ENCODE results near the gene HS6ST1. TPM values are rescaled to one million over a fixed set of nuclear protein-coding genes. Genes with fewer than 3 reads are reported as not detected.
"Not testable (repeated sequence)": the region's sequence is repeated elsewhere in the genome, so short reads cannot be mapped to it uniquely, and the experiment has no call there.

Gene HS6ST1
- total RNA-seq, 1 donor from 2014 or later: 17.6 TPM

- intact Hi-C loops (cut with micrococcal nuclease); H3K27ac Mint-ChIP-seq; H3K9me3 Mint-ChIP-seq; H3K4me1 Mint-ChIP-seq (ENCODE audit: low read depth); DNase-seq (ENCODE audit: low spot score); H3K36me3 Mint-ChIP-seq (ENCODE audit: low read depth); H3K4me3 Mint-ChIP-seq (ENCODE audit: low read depth); H3K27me3 Mint-ChIP-seq (ENCODE audit: low read depth): not testable (repeated sequence)
These were observed 53.1 kb downstream of the HS6ST1 start for GRCh38 chr2:128265608-128265993.

GRCh38 chr2:128264881-128265607, 53.6 kb downstream of the HS6ST1 start:
- Mint-ChIP-seq H3K9me3 (no peaks in the 10 kb centered on the region), H3K36me3 (ENCODE audit: low read depth) (no peaks in the 10 kb centered on the region), H3K4me1 (ENCODE audit: low read depth) (no peaks in the 10 kb centered on the region), H3K27me3 (ENCODE audit: low read depth) (no peaks in the 10 kb centered on the region), H3K4me3 (ENCODE audit: low read depth) (no peak overlapping the region), H3K27ac (no peak overlapping the region)
- no peak for DNase-seq (ENCODE audit: low spot score)
- intact Hi-C loops (cut with micrococcal nuclease): no loop called here

GRCh38 chr2:128263902-128264331, 54.8 kb downstream of the HS6ST1 start:
- H3K4me1 Mint-ChIP-seq (ENCODE audit: low read depth): no peaks in the 10 kb centered on the region
- H3K27me3 Mint-ChIP-seq (ENCODE audit: low read depth): no peaks in the 10 kb centered on the region
- intact Hi-C loops (cut with micrococcal nuclease): no loop called here
- DNase-seq (ENCODE audit: low spot score): no peak
- H3K9me3 Mint-ChIP-seq: no peaks in the 10 kb centered on the region
- H3K27ac Mint-ChIP-seq: no peak overlapping the region
- no peak overlapping the region for H3K4me3 Mint-ChIP-seq (ENCODE audit: low read depth)
- no peaks in the 10 kb centered on the region for H3K36me3 Mint-ChIP-seq (ENCODE audit: low read depth)

- Mint-ChIP-seq H3K4me3 (ENCODE audit: low read depth) (no peak overlapping the region), H3K27ac (no peak overlapping the region), H3K9me3 (no peaks in the 10 kb centered on the region), H3K27me3 (ENCODE audit: low read depth) (peaks cover under 1% of the 10 kb centered on the region), H3K4me1 (ENCODE audit: low read depth) (no peaks in the 10 kb centered on the region), H3K36me3 (ENCODE audit: low read depth) (no peaks in the 10 kb centered on the region)
- intact Hi-C loops (cut with micrococcal nuclease): no loop called here
- DNase-seq (ENCODE audit: low spot score): no peak
These were observed 56.1 kb downstream of the HS6ST1 start for GRCh38 chr2:128262315-128263253.

GRCh38 chr2:128261245-128262128, 57.2 kb downstream of the HS6ST1 start:
- no peak for DNase-seq (ENCODE audit: low spot score)
- H3K4me3 Mint-ChIP-seq (ENCODE audit: low read depth): no peak overlapping the region
- no peaks in the 10 kb centered on the region for H3K36me3 Mint-ChIP-seq (ENCODE audit: low read depth)
- intact Hi-C loops (cut with micrococcal nuclease): no loop called here
- H3K27me3 Mint-ChIP-seq (ENCODE audit: low read depth): peaks cover 3% of the 10 kb centered on the region
- no peaks in the 10 kb centered on the region for H3K4me1 Mint-ChIP-seq (ENCODE audit: low read depth)
- H3K27ac Mint-ChIP-seq: no peak overlapping the region
- no peaks in the 10 kb centered on the region for H3K9me3 Mint-ChIP-seq

- H3K27ac Mint-ChIP-seq: no peak overlapping the region
- peaks cover 10% of the 10 kb centered on the region for H3K27me3 Mint-ChIP-seq (ENCODE audit: low read depth)
- no peak for DNase-seq (ENCODE audit: low spot score)
- H3K9me3 Mint-ChIP-seq: no peaks in the 10 kb centered on the region
- intact Hi-C loops (cut with micrococcal nuclease): no loop called here
- no peaks in the 10 kb centered on the region for H3K36me3 Mint-ChIP-seq (ENCODE audit: low read depth)
- H3K4me1 Mint-ChIP-seq (ENCODE audit: low read depth): no peaks in the 10 kb centered on the region
- H3K4me3 Mint-ChIP-seq (ENCODE audit: low read depth): no peak overlapping the region
These were observed 58.2 kb downstream of the HS6ST1 start for GRCh38 chr2:128260239-128261138.

GRCh38 chr2:128259585-128259984, 59.1 kb downstream of the HS6ST1 start:
- no peaks in the 10 kb centered on the region for H3K4me1 Mint-ChIP-seq (ENCODE audit: low read depth)
- peaks cover 13% of the 10 kb centered on the region for H3K27me3 Mint-ChIP-seq (ENCODE audit: low read depth)
- no peak overlapping the region for H3K27ac Mint-ChIP-seq
- intact Hi-C loops (cut with micrococcal nuclease): no loop called here
- no peaks in the 10 kb centered on the region for H3K36me3 Mint-ChIP-seq (ENCODE audit: low read depth)
- no peaks in the 10 kb centered on the region for H3K9me3 Mint-ChIP-seq
- no peak for DNase-seq (ENCODE audit: low spot score)
- H3K4me3 Mint-ChIP-seq (ENCODE audit: low read depth): no peak overlapping the region

GRCh38 chr2:128258218-128258617, 60.5 kb downstream of the HS6ST1 start:
- Mint-ChIP-seq H3K27ac (no peak overlapping the region), H3K36me3 (ENCODE audit: low read depth) (no peaks in the 10 kb centered on the region), H3K4me1 (ENCODE audit: low read depth) (no peaks in the 10 kb centered on the region), H3K4me3 (ENCODE audit: low read depth) (no peak overlapping the region), H3K27me3 (ENCODE audit: low read depth) (peaks cover 13% of the 10 kb centered on the region), H3K9me3 (no peaks in the 10 kb centered on the region)
- DNase-seq (ENCODE audit: low spot score): no peak
- intact Hi-C loops (cut with micrococcal nuclease): no loop called here

GRCh38 chr2:128252501-128252900, 66.2 kb downstream of the HS6ST1 start:
- H3K4me1 Mint-ChIP-seq (ENCODE audit: low read depth): no peaks in the 10 kb centered on the region
- peaks cover 12% of the 10 kb centered on the region for H3K27me3 Mint-ChIP-seq (ENCODE audit: low read depth)
- intact Hi-C loops (cut with micrococcal nuclease): no loop called here
- no peak for DNase-seq (ENCODE audit: low spot score)
- no peaks in the 10 kb centered on the region for H3K36me3 Mint-ChIP-seq (ENCODE audit: low read depth)
- no peaks in the 10 kb centered on the region for H3K9me3 Mint-ChIP-seq
- no peak overlapping the region for H3K27ac Mint-ChIP-seq
- H3K4me3 Mint-ChIP-seq (ENCODE audit: low read depth): no peak overlapping the region

GRCh38 chr2:128252086-128252485, 66.6 kb downstream of the HS6ST1 start:
- H3K4me1 Mint-ChIP-seq (ENCODE audit: low read depth); H3K4me3 Mint-ChIP-seq (ENCODE audit: low read depth); H3K9me3 Mint-ChIP-seq; DNase-seq (ENCODE audit: low spot score); H3K27ac Mint-ChIP-seq; intact Hi-C loops (cut with micrococcal nuclease); H3K36me3 Mint-ChIP-seq (ENCODE audit: low read depth): not testable (repeated sequence)
- peaks cover 10% of the 10 kb centered on the region for H3K27me3 Mint-ChIP-seq (ENCODE audit: low read depth)

GRCh38 chr2:128250229-128251025, 68.2 kb downstream of the HS6ST1 start:
- no peak overlapping the region for H3K4me3 Mint-ChIP-seq (ENCODE audit: low read depth)
- no peak overlapping the region for H3K27ac Mint-ChIP-seq
- no peaks in the 10 kb centered on the region for H3K9me3 Mint-ChIP-seq
- H3K27me3 Mint-ChIP-seq (ENCODE audit: low read depth): peaks cover 2% of the 10 kb centered on the region
- H3K36me3 Mint-ChIP-seq (ENCODE audit: low read depth): no peaks in the 10 kb centered on the region
- no peak for DNase-seq (ENCODE audit: low spot score)
- intact Hi-C loops (cut with micrococcal nuclease): no loop called here
- H3K4me1 Mint-ChIP-seq (ENCODE audit: low read depth): no peaks in the 10 kb centered on the region
